Measurements from ENCODE around the gene ARHGAP22. TPM values are rescaled to one million over a fixed set of nuclear protein-coding genes. Genes with fewer than 3 reads are reported as not detected.

The ARHGAP22 gene
- total RNA-seq, 1 donor from 2014 or later, result 3.8 TPM

- H3K27me3 ChIP-seq (ENCODE audit: low read depth), result no peaks in the 10 kb centered on the region
- no peak overlapping the region for H3K4me3 ChIP-seq
- TF ChIP-seq CTCF (IDR thresholded peaks at IDR 0.05; ENCODE audit: borderline replicate concordance), result no peak
- H3K9me3 ChIP-seq (replicated peaks), result no peaks in the 10 kb centered on the region
- no peaks in the 10 kb centered on the region for H3K36me3 ChIP-seq
- no peak overlapping the region for H3K27ac ChIP-seq (replicated peaks)
- H3K4me1 ChIP-seq, result peaks cover 6% of the 10 kb centered on the region
- intact Hi-C loops (cut with micrococcal nuclease), result no loop called here
- no peak for DNase-seq
These were observed 158.1 kb downstream of the ARHGAP22 start for GRCh38 chr10:48446785-48447184.

- no peak for DNase-seq
- intact Hi-C loops (cut with micrococcal nuclease), result no loop called here
These were observed 158.9 kb downstream of the ARHGAP22 start for GRCh38 chr10:48445932-48446331.

DNA sequence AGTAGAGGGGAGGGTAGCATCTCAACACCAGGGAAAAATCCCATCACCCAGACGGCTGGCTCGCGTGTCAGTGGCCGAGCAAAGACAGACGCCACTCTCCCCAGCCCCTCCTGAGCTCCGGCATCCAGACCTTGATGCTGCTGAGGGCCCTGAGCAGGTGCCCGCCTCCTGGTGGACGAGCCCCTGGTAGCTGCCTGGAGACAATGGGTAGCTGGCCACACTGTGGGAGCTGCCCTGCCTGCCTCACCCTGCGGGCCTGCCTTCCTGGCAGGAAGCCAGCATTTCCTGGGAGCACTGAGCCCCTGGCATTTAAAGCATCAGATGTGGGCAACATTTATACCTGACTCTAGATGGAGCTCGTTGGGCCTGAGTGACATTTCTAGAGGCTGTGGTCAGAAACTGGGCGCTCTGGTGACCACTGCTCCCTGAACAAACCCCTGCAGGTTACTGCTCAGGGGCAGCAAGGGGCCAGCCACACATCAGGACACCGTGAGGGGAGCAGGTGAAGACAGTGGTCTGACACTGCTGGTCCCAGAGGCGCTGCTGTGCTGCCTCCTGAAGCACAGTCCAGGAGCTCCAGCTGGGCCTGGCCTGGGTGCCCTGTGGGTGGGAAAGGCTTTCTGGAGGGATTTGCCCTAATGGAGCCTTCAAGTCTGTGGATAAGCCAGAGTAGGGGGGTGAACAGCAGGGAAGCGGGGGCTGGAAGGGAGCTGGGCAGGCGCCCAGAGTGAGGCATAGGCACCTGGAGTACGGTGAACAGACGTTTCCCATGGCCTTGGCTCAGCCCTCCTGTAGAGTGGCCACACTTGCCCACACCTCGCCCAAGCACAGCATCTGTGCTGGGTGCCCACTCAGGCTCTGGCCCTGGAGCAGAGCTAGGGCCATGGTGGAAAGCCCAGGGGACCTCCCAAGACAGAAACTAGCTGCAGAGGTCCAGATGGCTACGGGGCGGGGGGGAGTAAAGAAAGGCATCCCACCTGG, 159.7 kb downstream of the ARHGAP22 start:
- Histone ChIP-seq H3K36me3 (no peaks in the 10 kb centered on the region), H3K9me3 (replicated peaks) (no peaks in the 10 kb centered on the region), H3K4me1 (peaks cover 6% of the 10 kb centered on the region), H3K27me3 (ENCODE audit: low read depth) (no peaks in the 10 kb centered on the region), H3K4me3 (no peak overlapping the region), H3K27ac (replicated peaks) (no peak overlapping the region)
- no peak for DNase-seq
- intact Hi-C loops (cut with micrococcal nuclease), result no loop called here
- no peak for TF ChIP-seq CTCF (IDR thresholded peaks at IDR 0.05; ENCODE audit: borderline replicate concordance)

More at GRCh38 chr10:48445932-48446331, 158.9 kb downstream of the ARHGAP22 start:
- TF ChIP-seq CTCF (IDR thresholded peaks at IDR 0.05; ENCODE audit: borderline replicate concordance), result no peak
- Histone ChIP-seq H3K9me3 (replicated peaks) (no peaks in the 10 kb centered on the region), H3K36me3 (no peaks in the 10 kb centered on the region), H3K27me3 (ENCODE audit: low read depth) (no peaks in the 10 kb centered on the region), H3K27ac (replicated peaks) (no peak overlapping the region), H3K4me3 (no peak overlapping the region), H3K4me1 (peaks cover 6% of the 10 kb centered on the region)

GRCh38 chr10:48444266-48444665, 160.6 kb downstream of the ARHGAP22 start:
- intact Hi-C loops (cut with micrococcal nuclease), result no loop called here
- TF ChIP-seq CTCF (IDR thresholded peaks at IDR 0.05; ENCODE audit: borderline replicate concordance), result peak; percentile 48
- Histone ChIP-seq H3K36me3 (no peaks in the 10 kb centered on the region), H3K9me3 (replicated peaks) (no peaks in the 10 kb centered on the region), H3K27me3 (ENCODE audit: low read depth) (no peaks in the 10 kb centered on the region), H3K27ac (replicated peaks) (no peak overlapping the region), H3K4me1 (peaks cover 6% of the 10 kb centered on the region), H3K4me3 (no peak overlapping the region)
- no peak for DNase-seq

GRCh38 chr10:48442809-48443177, 162.1 kb downstream of the ARHGAP22 start:
- no peak for DNase-seq
- no peaks in the 10 kb centered on the region for H3K27me3 ChIP-seq (ENCODE audit: low read depth)
- H3K9me3 ChIP-seq (replicated peaks), result no peaks in the 10 kb centered on the region
- no peak overlapping the region for H3K4me3 ChIP-seq
- no peak overlapping the region for H3K27ac ChIP-seq (replicated peaks)
- peaks cover 6% of the 10 kb centered on the region for H3K4me1 ChIP-seq
- TF ChIP-seq CTCF (IDR thresholded peaks at IDR 0.05; ENCODE audit: borderline replicate concordance), result no peak
- intact Hi-C loops (cut with micrococcal nuclease), result no loop called here
- no peaks in the 10 kb centered on the region for H3K36me3 ChIP-seq
